DND-41 (cell line): ENCODE results near the gene PWWP2B.

ENCODE experiments used
- ATAC-seq: fragments of 200-7000 bp; cut with Tn5 transposase; 3 replicates; pipeline ENCODE4 v1.9.1; 2021; ENCODE audit warnings: low read depth; ENCODE audit not compliant: insufficient read depth
- DNase-seq: peaks from one replicate; pipeline ENCODE4 v3.0.0-alpha.2; 2020
- H2AFZ ChIP-seq: 2 replicates; pipeline ENCODE4 v1.6.0; 2012; ENCODE audit warnings: low read depth, low read length
- H3K27ac ChIP-seq: 2 replicates; pipeline ENCODE4 v1.5.1; 2012; ENCODE audit warnings: low read length, inconsistent platforms
- H3K27me3 ChIP-seq: fragments of 200-600 bp; sonication (generic); 2 replicates; pipeline ENCODE4 v1.6.0; 2012; ENCODE audit warnings: low read length, mild to moderate bottlenecking, inconsistent platforms; ENCODE audit not compliant: insufficient read depth, poor library complexity
- H3K36me3 ChIP-seq: 2 replicates; pipeline ENCODE4 v1.5.1; 2012; ENCODE audit warnings: low read length, inconsistent platforms; ENCODE audit not compliant: insufficient read depth
- H3K4me1 ChIP-seq: 2 replicates; pipeline ENCODE4 v1.5.1; 2012; ENCODE audit warnings: mild to moderate bottlenecking, low read length; ENCODE audit not compliant: insufficient read depth
- H3K4me2 ChIP-seq: 2 replicates; pipeline ENCODE4 v1.6.0; 2012; ENCODE audit warnings: mild to moderate bottlenecking, moderate library complexity, low read length, inconsistent platforms; ENCODE audit not compliant: insufficient read depth
- H3K4me3 ChIP-seq, 2 experiments: fragments of 200-600 bp in 1 of 2; shearing (Covaris generic) in 1 of 2; 2 replicates each; pipeline ENCODE4 v1.5.1; 2012 to 2016; ENCODE audit warnings: inconsistent platforms in 2 of 2, low read length in 2 of 2, mild to moderate bottlenecking in 2 of 2, low read depth in 1 of 2, moderate library complexity in 1 of 2
- H3K79me2 ChIP-seq: 2 replicates; pipeline ENCODE4 v1.6.0; 2012; ENCODE audit warnings: low read length, inconsistent platforms; ENCODE audit not compliant: insufficient read depth
- H3K9ac ChIP-seq: 2 replicates; pipeline ENCODE4 v1.6.0; 2012; ENCODE audit warnings: low read depth, mild to moderate bottlenecking, inconsistent platforms, low read length, moderate library complexity
- H3K9me3 ChIP-seq: 2 replicates; pipeline ENCODE4 v1.5.1; 2012; ENCODE audit warnings: low read length, moderate library complexity, mild to moderate bottlenecking, inconsistent platforms; ENCODE audit not compliant: insufficient read depth, severe bottlenecking
- H4K20me1 ChIP-seq: 2 replicates; pipeline ENCODE4 v1.6.0; 2012; ENCODE audit warnings: low read length; ENCODE audit not compliant: insufficient read depth
- EZH2 ChIP-seq: IDR thresholded peaks from 3 replicates; pipeline ENCODE4 v1.6.1; 2012; ENCODE audit warnings: borderline replicate concordance, low read depth, mild to moderate bottlenecking, moderate library complexity, low read length, inconsistent platforms; ENCODE audit not compliant: severe bottlenecking
- TF ChIP-seq, protein P1 (sequence below): IDR thresholded peaks from 2 replicates; pipeline ENCODE4 v1.5.1; 2012; ENCODE audit warnings: borderline replicate concordance, low read length, moderate library complexity, mild to moderate bottlenecking; ENCODE audit not compliant: poor library complexity, severe bottlenecking; ENCODE audit errors: extremely low read depth

Gene PWWP2B

DNA sequence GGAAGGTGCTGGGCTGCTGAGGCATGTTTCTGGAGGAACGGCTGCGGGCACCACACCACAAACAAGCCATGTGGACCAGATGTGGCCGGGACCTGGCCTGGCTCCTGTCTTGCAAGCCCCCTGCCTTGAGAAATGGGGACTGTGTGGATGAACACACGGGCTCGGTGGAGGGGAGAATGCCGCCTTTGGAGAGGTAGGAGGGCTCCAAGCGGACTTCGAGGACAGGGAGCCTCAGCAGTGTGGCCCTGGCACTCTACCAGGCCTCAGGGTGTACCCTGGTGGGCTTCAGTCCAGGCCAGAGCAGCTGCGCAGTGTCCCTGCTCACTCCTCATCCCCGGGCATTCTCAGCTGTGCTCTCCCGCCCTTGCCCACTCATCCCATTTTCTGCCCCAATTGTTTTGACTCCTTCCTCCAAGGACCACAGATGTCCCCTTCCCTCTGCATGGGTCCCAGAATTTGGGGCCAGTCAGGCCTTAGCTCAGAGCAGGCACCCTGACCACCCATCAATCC lies 31.5 kb downstream of the PWWP2B start:
- Histone ChIP-seq H3K27me3 (no peaks in the 10 kb centered on the region), H3K4me3 (no peak overlapping the region), H2AFZ (no peak overlapping the region), H3K9me3 (peaks cover 2% of the 10 kb centered on the region), H3K4me2 (no peak overlapping the region), H3K27ac (no peak overlapping the region), H4K20me1 (peaks cover 2% of the 10 kb centered on the region; the same call in 1 of the 2 replicates), H3K9ac (no peak overlapping the region), H3K79me2 (no peaks in the 10 kb centered on the region), H3K36me3 (no peaks in the 10 kb centered on the region; the same call in 1 of the 2 replicates), H3K4me1 (no peaks in the 10 kb centered on the region)
- TF ChIP-seq EZH2, result no peak
- TF ChIP-seq, protein P1, sequence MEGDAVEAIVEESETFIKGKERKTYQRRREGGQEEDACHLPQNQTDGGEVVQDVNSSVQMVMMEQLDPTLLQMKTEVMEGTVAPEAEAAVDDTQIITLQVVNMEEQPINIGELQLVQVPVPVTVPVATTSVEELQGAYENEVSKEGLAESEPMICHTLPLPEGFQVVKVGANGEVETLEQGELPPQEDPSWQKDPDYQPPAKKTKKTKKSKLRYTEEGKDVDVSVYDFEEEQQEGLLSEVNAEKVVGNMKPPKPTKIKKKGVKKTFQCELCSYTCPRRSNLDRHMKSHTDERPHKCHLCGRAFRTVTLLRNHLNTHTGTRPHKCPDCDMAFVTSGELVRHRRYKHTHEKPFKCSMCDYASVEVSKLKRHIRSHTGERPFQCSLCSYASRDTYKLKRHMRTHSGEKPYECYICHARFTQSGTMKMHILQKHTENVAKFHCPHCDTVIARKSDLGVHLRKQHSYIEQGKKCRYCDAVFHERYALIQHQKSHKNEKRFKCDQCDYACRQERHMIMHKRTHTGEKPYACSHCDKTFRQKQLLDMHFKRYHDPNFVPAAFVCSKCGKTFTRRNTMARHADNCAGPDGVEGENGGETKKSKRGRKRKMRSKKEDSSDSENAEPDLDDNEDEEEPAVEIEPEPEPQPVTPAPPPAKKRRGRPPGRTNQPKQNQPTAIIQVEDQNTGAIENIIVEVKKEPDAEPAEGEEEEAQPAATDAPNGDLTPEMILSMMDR, result no peak
- ATAC-seq (no peak), DNase-seq (no peak)

DNA sequence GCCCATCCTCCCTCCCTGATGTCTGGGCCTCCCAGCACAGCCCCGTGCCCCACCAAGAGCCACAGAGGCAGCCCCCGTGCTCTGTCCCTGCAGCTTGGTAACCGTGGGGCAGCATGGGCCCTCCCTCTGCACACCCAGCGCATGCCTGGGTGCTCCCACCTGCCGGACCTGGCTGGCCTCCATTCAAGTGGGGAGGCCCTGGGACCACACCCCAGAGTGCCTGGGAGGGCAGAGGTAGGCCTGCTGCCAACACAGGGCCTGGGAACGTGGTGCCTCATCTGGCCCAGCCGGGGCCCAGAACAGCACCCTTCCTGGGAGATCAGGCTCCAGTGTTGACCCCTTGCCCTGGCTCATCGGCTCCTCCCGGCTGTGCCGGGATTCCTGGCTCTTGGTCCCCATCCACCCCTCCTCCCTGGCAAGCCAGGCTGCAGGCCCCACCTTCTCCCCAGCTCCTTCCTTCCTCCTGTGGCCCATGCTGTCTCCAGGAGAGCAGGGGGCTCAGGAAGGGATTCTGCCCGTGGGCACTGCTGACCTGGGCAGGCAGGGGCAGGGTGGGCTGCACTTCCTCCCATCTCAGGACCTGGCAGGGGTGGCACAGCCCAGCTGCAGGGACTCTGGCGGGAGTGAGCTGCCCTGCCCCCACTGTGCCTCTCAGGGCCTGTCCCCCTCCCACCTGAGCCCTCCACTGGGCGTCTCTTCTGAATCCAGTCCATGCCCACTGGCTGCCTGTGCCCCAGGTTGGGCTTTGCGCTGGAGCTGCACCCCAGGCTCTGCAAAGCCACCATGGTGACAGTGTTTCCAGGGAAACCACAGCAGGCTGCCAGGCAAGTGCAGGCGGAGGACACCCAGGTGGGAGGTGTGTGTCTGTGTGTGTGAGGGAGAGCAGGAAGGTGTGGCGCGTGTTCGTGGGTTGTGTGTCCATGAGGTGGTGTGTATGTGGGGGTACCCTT lies 32.6 kb downstream of the PWWP2B start:
- no peaks in the 10 kb centered on the region; the same call in 1 of the 2 replicates for H3K36me3 ChIP-seq
- no peaks in the 10 kb centered on the region for H3K79me2 ChIP-seq
- H3K27ac ChIP-seq, result no peak overlapping the region
- ATAC-seq, result peak; percentile 50
- no peaks in the 10 kb centered on the region for H3K27me3 ChIP-seq
- peak; percentile 19 for DNase-seq
- no peak overlapping the region for H2AFZ ChIP-seq
- no peaks in the 10 kb centered on the region for H3K4me1 ChIP-seq
- peaks cover 2% of the 10 kb centered on the region for H3K9me3 ChIP-seq
- no peak overlapping the region for H3K9ac ChIP-seq
- H4K20me1 ChIP-seq, result peaks cover 2% of the 10 kb centered on the region; the same call in 1 of the 2 replicates
- no peak for TF ChIP-seq EZH2
- TF ChIP-seq, protein P1, result no peak
- H3K4me2 ChIP-seq, result no peak overlapping the region
- no peak overlapping the region for H3K4me3 ChIP-seq

DNA sequence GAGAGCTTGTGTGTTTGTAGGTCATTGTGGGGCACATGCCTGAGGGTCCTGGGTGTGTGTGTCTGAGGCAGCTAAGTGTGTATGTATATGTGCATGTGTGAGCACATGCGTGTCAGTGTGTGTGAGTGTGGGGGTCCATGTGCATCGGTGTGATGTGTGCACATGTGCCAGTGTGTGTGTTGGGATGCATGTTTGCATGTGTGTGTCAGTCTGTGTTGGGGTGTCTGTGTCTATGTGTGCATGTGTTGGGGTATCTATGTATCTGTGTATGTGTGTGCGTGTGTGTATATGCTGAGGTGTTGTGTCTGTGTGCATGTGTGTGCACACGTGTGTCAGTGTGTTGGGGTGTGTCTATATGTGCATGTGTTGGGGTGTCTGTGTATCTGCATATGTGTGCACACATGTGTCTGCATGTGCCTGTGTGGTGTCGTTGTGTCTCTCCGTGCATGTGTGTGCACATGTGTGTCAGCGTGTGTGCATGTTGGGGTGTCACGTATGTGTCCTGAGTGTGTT lies 33.3 kb downstream of the PWWP2B start:
- Histone ChIP-seq H3K9ac (no peak overlapping the region), H3K4me3 (no peak overlapping the region), H3K4me1 (no peaks in the 10 kb centered on the region), H4K20me1 (peaks cover 1% of the 10 kb centered on the region; the same call in 1 of the 2 replicates), H3K27me3 (no peaks in the 10 kb centered on the region), H2AFZ (no peak overlapping the region), H3K36me3 (no peaks in the 10 kb centered on the region; the same call in 1 of the 2 replicates), H3K9me3 (peaks cover 1% of the 10 kb centered on the region), H3K27ac (no peak overlapping the region), H3K79me2 (no peaks in the 10 kb centered on the region), H3K4me2 (no peak overlapping the region)
- DNase-seq (no peak), ATAC-seq (no peak)
- TF ChIP-seq, protein P1, result no peak
- TF ChIP-seq EZH2, result no peak
